GM12878 (cell line): ENCODE data around the gene PCDH15. TPM values are rescaled to one million over a fixed set of nuclear protein-coding genes. Genes with fewer than 3 reads are reported as not detected.

ENCODE experiments used
- ATAC-seq: fragments of 200-7000 bp; cut with Tn5 transposase; 3 replicates; pipeline ENCODE4 v1.9.1; 2020; ENCODE audit warnings: mild to moderate bottlenecking, moderate library complexity
- BruUV-seq: library from RNA; stranded (reverse); fragments of 400-500 nt; replicated peaks from 2 replicates; lab custom pipeline; 2021; lab: Mats Ljungman, UMichigan
- CTCF ChIA-PET: fragments of 300-600 bp; sonication (Branson Sonifier 250); formaldehyde crosslinking; extraction: SDS; loops from one replicate; lab custom pipeline; 2021; ENCODE audit warnings: inconsistent platforms; lab: Yijun Ruan, JAX
- POLR2A ChIA-PET: fragments of 350-600 bp; formaldehyde crosslinking; extraction: SDS; loops from one replicate; lab custom pipeline; 2021; ENCODE audit warnings: inconsistent platforms; lab: Charles Lee
- RAD21 ChIA-PET: fragments of 300-600 bp; sonication (Branson Sonifier 250); formaldehyde crosslinking; loops from one replicate; lab custom pipeline; 2023; ENCODE audit warnings: antibody characterized with exemption; ENCODE audit not compliant: unreplicated experiment; lab: Charles Lee
- SMC1A ChIA-PET: fragments of 300-600 bp; sonication (Branson Sonifier 250); formaldehyde crosslinking; loops from one replicate; lab custom pipeline; 2023; ENCODE audit not compliant: unreplicated experiment, uncharacterized antibody; lab: Charles Lee
- DNase-seq: peaks from one replicate; pipeline ENCODE4 v3.0.0-alpha.2; 2011; ENCODE audit warnings: low read depth, low spot score
- FAIRE-seq: peaks from 3 replicates; lab custom pipeline; 2011; peaks lifted over from hg19 to GRCh38; lab: Jason Lieb, UNC
- H2AFZ ChIP-seq: 2 replicates; pipeline ENCODE4 v1.6.0; 2011; ENCODE audit warnings: low read depth, low read length, control low read depth; ENCODE audit not compliant: control insufficient read depth
- H3K27ac ChIP-seq: 2 replicates; pipeline ENCODE4 v1.5.1; 2011; ENCODE audit warnings: control low read depth; ENCODE audit not compliant: control insufficient read depth, insufficient read depth
- H3K27me3 ChIP-seq, 2 experiments: replicated peaks in 1 of 2; 2 replicates each; pipeline versions ENCODE4 v1.6.0 to v1.6.1; 2011; ENCODE audit warnings: low read length in 1 of 2; ENCODE audit not compliant: control insufficient read depth in 2 of 2, insufficient read depth in 2 of 2
- H3K36me3 ChIP-seq, 2 experiments: 2 replicates each; pipeline ENCODE4 v1.5.1; 2011; ENCODE audit warnings: low read length in 1 of 2; ENCODE audit not compliant: control insufficient read depth in 2 of 2, insufficient read depth in 2 of 2
- H3K4me1 ChIP-seq: 2 replicates; pipeline ENCODE4 v1.6.1; 2011; ENCODE audit warnings: mild to moderate bottlenecking, low read length, moderate library complexity, mixed read lengths; ENCODE audit not compliant: control insufficient read depth, insufficient read depth
- H3K4me2 ChIP-seq: 2 replicates; pipeline ENCODE4 v1.6.0; 2011; ENCODE audit warnings: control low read depth; ENCODE audit not compliant: control insufficient read depth, insufficient read depth
- H3K4me3 ChIP-seq: fragments of 200-600 bp; sonication (generic); 2 replicates; pipeline ENCODE4 v1.5.1; 2016
- H3K79me2 ChIP-seq: 2 replicates; pipeline ENCODE4 v1.6.0; 2011; ENCODE audit warnings: low read length; ENCODE audit not compliant: control insufficient read depth, insufficient read depth
- H3K9ac ChIP-seq: 2 replicates; pipeline ENCODE4 v1.8.0; 2011; ENCODE audit warnings: low read length, control low read depth, mixed read lengths; ENCODE audit not compliant: control insufficient read depth, insufficient read depth
- H3K9me3 ChIP-seq: replicated peaks from 3 replicates; pipeline ENCODE4 v1.5.1; 2011; ENCODE audit warnings: mild to moderate bottlenecking, low read length; ENCODE audit not compliant: control insufficient read depth, insufficient read depth
- H4K20me1 ChIP-seq: 2 replicates; pipeline ENCODE4 v1.6.0; 2011; ENCODE audit not compliant: control insufficient read depth, insufficient read depth
- ESRRA ChIP-seq: IDR thresholded peaks from 2 replicates; pipeline ENCODE4 v1.6.1; 2012; ENCODE audit warnings: mild to moderate bottlenecking, low read length, improper control_type of control experiment
- FOS ChIP-seq: IDR thresholded peaks from 3 replicates; pipeline ENCODE4 v1.6.1; 2011; ENCODE audit warnings: borderline replicate concordance; ENCODE audit not compliant: insufficient read length; ENCODE audit errors: extremely low read depth
- GATAD2B ChIP-seq: fragments of 450-650 bp; conservative IDR thresholded peaks from 2 replicates; pipeline ENCODE4 v1.6.1; 2017; ENCODE audit warnings: low read depth, mild to moderate bottlenecking, moderate library complexity
- NFYB ChIP-seq: IDR thresholded peaks from 2 replicates; pipeline ENCODE4 v1.6.1; 2011; ENCODE audit warnings: low read depth, mild to moderate bottlenecking, low read length, improper control_type of control experiment, moderate library complexity; ENCODE audit not compliant: insufficient read depth
- NR2C1 ChIP-seq: fragments of 450-650 bp; IDR thresholded peaks from 2 replicates; pipeline ENCODE4 v1.6.1; 2017; ENCODE audit warnings: antibody characterized with exemption, mild to moderate bottlenecking, moderate library complexity
- SP1 ChIP-seq: IDR thresholded peaks from one replicate; pipeline ENCODE4 v1.6.1; 2011; ENCODE audit warnings: low read depth, low read length
- ZNF24 ChIP-seq: fragments of 450-650 bp; IDR thresholded peaks from 2 replicates; pipeline ENCODE4 v1.6.1; 2017; ENCODE audit warnings: antibody characterized with exemption, mild to moderate bottlenecking
- WGBS: methylation state at CpG from one replicate; pipeline ENCODE4 v1.1.6; 2016; ENCODE audit warnings: low lambda C conversion rate; ENCODE audit not compliant: insufficient replicate concordance, insufficient coverage; ENCODE audit errors: missing lambda C conversion rate; 5-methylcytosine and 5-hydroxymethylcytosine counted together
- in situ Hi-C: fragments of 300-500 bp; cut with MboI; formaldehyde crosslinking; loops from 9 replicates; pipeline ENCODE4 v1.14.3; 2018; ENCODE audit warnings: mixed read lengths
- intact Hi-C: fragments of 100-400 bp; cut with micrococcal nuclease; formaldehyde crosslinking; loops from one replicate; pipeline ENCODE4 v1.14.2; 2022; ENCODE audit not compliant: unreplicated experiment
- polyA plus RNA-seq, 11 experiments: library from polyadenylated mRNA; depleted of rRNA in 4 of 11; unstranded in 6 of 11; stranded (reverse) in 5 of 11; fragments of >200 nt; fragmentation: Nextera tagmentation in 4 of 11; fragmentation: Illumina TruSeq in 1 of 11; extraction: Ambion mirVana in 4 of 11; extraction: Trizol in 1 of 11; gene quantifications; 1 replicate in 1 of 11; 2 replicates in 10 of 11; pipeline versions ENCODE4 v1.2.1 to v1.2.3, GENCODE V29; 2011 to 2016; ENCODE audit warnings: inconsistent platforms in 2 of 11, missing spikeins in 2 of 11, low read depth in 1 of 11
- total RNA-seq, 4 experiments: library from RNA; depleted of rRNA in 3 of 4; stranded (reverse); fragments of >200 nt in 3 of 4; fragmentation: Illumina TruSeq in 1 of 4; extraction: Trizol in 1 of 4; gene quantifications; 2 replicates each; pipeline versions ENCODE4 v1.2.1 to v1.2.3, GENCODE V29; 2013 to 2021

The PCDH15 gene
- total and polyA plus RNA-seq, 10 of the 15 experiments (the other 5 are each of a cell fraction or from before 2014, with no cell fraction given), result 0.03 to 0.52 (median 0.07) TPM; not detected in 6

- TF ChIP-seq SP1 (no peak), FOS (no peak)
Measured at GRCh38 chr10:54096892-54097291, 704.1 kb downstream of the PCDH15 start (continued).

GRCh38 chr10:54094321-54094720 lies 706.7 kb downstream of the PCDH15 start:
- TF ChIP-seq GATAD2B, result no peak
- TF ChIP-seq ESRRA, result no peak
- TF ChIP-seq ZNF24, result no peak
- no peak for TF ChIP-seq NFYB
- no peak for TF ChIP-seq NR2C1
- intact Hi-C loops (no loop called here), in situ Hi-C loops (no loop called here)
- Histone ChIP-seq H2AFZ (no peak overlapping the region), H3K4me3 (no peak overlapping the region), H3K9ac (no peak overlapping the region), H3K4me2 (no peak overlapping the region), H3K4me1 (no peaks in the 10 kb centered on the region), H3K27ac (no peak overlapping the region), H3K36me3 (no peaks in the 10 kb centered on the region), H3K9me3 (no peaks in the 10 kb centered on the region), H4K20me1 (no peaks in the 10 kb centered on the region), H3K27me3 (no peaks in the 10 kb centered on the region), H3K79me2 (no peaks in the 10 kb centered on the region)
- under 1% methylated on average over 5 of the region's 5 CpGs for WGBS
- ChIA-PET SMC1A (interaction anchor here (1.2 to 3.6 kb wide), 3 partner anchors 10 to 38 kb away, joined by 3 to 18 read pairs (median 7); no protein-coding TSS in a partner anchor), RAD21 (interaction anchor here (0.7 kb wide), 1 partner anchor 23 kb away, joined by 3 read pairs; no protein-coding TSS in a partner anchor), CTCF (no interaction called here), POLR2A (no interaction called here)
- no peak for DNase-seq
- ATAC-seq, result no peak
- no peak for FAIRE-seq
- BruUV-seq, result no TSS peak
